Colonic mucosa (tissue), 4 donors: ENCODE measurements around the gene EMCN. TPM values are rescaled to one million over a fixed set of nuclear protein-coding genes. Genes with fewer than 3 reads are reported as not detected.

ENCODE experiments used
- DNase-seq: peaks from one replicate; pipeline ENCODE4 v3.0.0-alpha.2; 2020
- H3K27ac ChIP-seq: fragments of 200-600 bp; one replicate; pipeline ENCODE4 v1.8.0; 2021
- H3K27me3 ChIP-seq: fragments of 200-600 bp; one replicate; pipeline ENCODE4 v1.8.0; 2021
- H3K36me3 ChIP-seq: fragments of 200-600 bp; one replicate; pipeline ENCODE4 v1.8.0; 2021
- H3K4me1 ChIP-seq: fragments of 200-600 bp; one replicate; pipeline ENCODE4 v1.8.0; 2021; ENCODE audit warnings: mild to moderate bottlenecking
- H3K4me3 ChIP-seq: fragments of 200-600 bp; one replicate; pipeline ENCODE4 v1.8.0; 2021
- H3K9ac ChIP-seq, 2 donors: one replicate each; pipeline ENCODE4 v1.7.0; 2013; ENCODE audit warnings: control low read depth in 2 of 2, low read depth in 2 of 2, low read length in 2 of 2
- H3K9me3 ChIP-seq: fragments of 200-600 bp; one replicate; pipeline ENCODE4 v1.8.0; 2021
- CTCF ChIP-seq: fragments of 200-600 bp; IDR thresholded peaks from one replicate; pipeline ENCODE4 v1.8.0; 2022; ENCODE audit warnings: antibody characterized with exemption, mild to moderate bottlenecking
- intact Hi-C: fragments of 100-400 bp; cut with DNase I; formaldehyde crosslinking; loops from one replicate; pipeline ENCODE4 v1.14.1; 2022
- total RNA-seq, 2 donors: library from RNA; stranded (reverse); fragmentation: NEBNext Ultra II Directional in 1 of 2; extraction: Animal tissue kit (Norgen Biotek cat#: 25700) in 1 of 2; gene quantifications; one replicate each; pipeline ENCODE4 v1.2.1, GENCODE V29; 2021
- donor health status: healthy.
- donor health status: DM: no; HTN: no; CAD: no.
- donor health status: DM: no; HTN: no; CAD: no.

The EMCN gene
- total RNA-seq, 2 donors from 2014 or later = 2.8 to 7.1 TPM

GRCh38 chr4:100421361-100421978, 96.4 kb downstream of the EMCN start:
- no peak for TF ChIP-seq CTCF
- Histone ChIP-seq H3K9me3 (no peaks in the 10 kb centered on the region), H3K4me3 (no peak overlapping the region), H3K27me3 (no peaks in the 10 kb centered on the region), H3K9ac (no peak overlapping the region), H3K36me3 (no peaks in the 10 kb centered on the region), H3K27ac (no peak overlapping the region), H3K4me1 (no peaks in the 10 kb centered on the region)
- no peak for DNase-seq
- intact Hi-C loops = no loop called here

GRCh38 chr4:100420571-100420970, 97.3 kb downstream of the EMCN start:
- Histone ChIP-seq H3K9me3 (no peaks in the 10 kb centered on the region), H3K36me3 (no peaks in the 10 kb centered on the region), H3K27ac (no peak overlapping the region), H3K9ac (no peak overlapping the region), H3K4me3 (no peak overlapping the region), H3K4me1 (no peaks in the 10 kb centered on the region), H3K27me3 (no peaks in the 10 kb centered on the region)
- DNase-seq = no peak
- intact Hi-C loops = no loop called here
- no peak for TF ChIP-seq CTCF

GRCh38 chr4:100417565-100417964, 100.3 kb downstream of the EMCN start:
- Histone ChIP-seq H3K4me3 (no peak overlapping the region), H3K9me3 (no peaks in the 10 kb centered on the region), H3K36me3 (no peaks in the 10 kb centered on the region), H3K27me3 (no peaks in the 10 kb centered on the region), H3K4me1 (no peaks in the 10 kb centered on the region), H3K9ac (no peak overlapping the region), H3K27ac (no peak overlapping the region)
- TF ChIP-seq CTCF = no peak
- no peak for DNase-seq
- intact Hi-C loops = no loop called here

GRCh38 chr4:100414016-100414790, 103.6 kb downstream of the EMCN start:
- no peak for TF ChIP-seq CTCF
- intact Hi-C loops = no loop called here

GRCh38 chr4:100391863-100392262, 126.0 kb downstream of the EMCN start:
- H3K9ac ChIP-seq = no peak overlapping the region
- intact Hi-C loops = no loop called here
- TF ChIP-seq CTCF = no peak
- no peak for DNase-seq
- no peaks in the 10 kb centered on the region for H3K9me3 ChIP-seq
- no peaks in the 10 kb centered on the region for H3K4me1 ChIP-seq
- no peaks in the 10 kb centered on the region for H3K36me3 ChIP-seq
- H3K27me3 ChIP-seq = no peaks in the 10 kb centered on the region
- no peak overlapping the region for H3K4me3 ChIP-seq
- H3K27ac ChIP-seq = no peak overlapping the region

More at GRCh38 chr4:100414016-100414790, 103.6 kb downstream of the EMCN start:
- Histone ChIP-seq H3K9ac (no peak overlapping the region), H3K27me3 (no peaks in the 10 kb centered on the region), H3K9me3 (no peaks in the 10 kb centered on the region), H3K36me3 (no peaks in the 10 kb centered on the region), H3K4me3 (no peak overlapping the region), H3K4me1 (no peaks in the 10 kb centered on the region), H3K27ac (no peak overlapping the region)
- DNase-seq = no peak
